SW 1271 (cell line): Measurements from ENCODE around the gene FBL.

Experiments
- DNase-seq, 2 experiments: peaks; one replicate each; lab custom pipeline; 2025; lab: John Stamatoyannopoulos, UW

Gene FBL

DNA sequence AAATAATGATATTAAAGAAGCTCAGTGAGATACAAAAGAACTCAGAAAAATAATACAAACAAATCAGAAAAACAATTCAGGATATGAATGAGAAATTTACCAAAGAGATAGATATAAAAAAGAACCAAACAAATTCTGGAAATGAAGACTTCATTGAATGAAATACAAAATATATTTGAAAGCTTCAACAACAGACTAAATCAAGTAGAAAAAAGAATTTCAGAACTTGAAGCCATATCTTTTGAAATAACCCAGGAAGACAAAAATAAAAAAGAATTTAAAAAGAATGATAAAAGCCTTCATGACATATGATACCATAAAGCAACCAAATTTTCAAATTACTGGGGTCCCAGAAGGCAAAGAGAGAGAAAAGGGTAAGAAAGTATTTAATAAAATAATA is 57.9 kb downstream of the FBL start:
- DNase-seq: no peak
